ENCODE results near the gene C2orf68. TPM values are rescaled to one million over a fixed set of nuclear protein-coding genes. Genes with fewer than 3 reads are reported as not detected.

Gene C2orf68
- total and polyA plus RNA-seq, 9 of the 15 experiments (the other 6 are each of a cell fraction or from before 2014, with no cell fraction given) = 22.1 to 50.0 (median 31.8) TPM

DNA sequence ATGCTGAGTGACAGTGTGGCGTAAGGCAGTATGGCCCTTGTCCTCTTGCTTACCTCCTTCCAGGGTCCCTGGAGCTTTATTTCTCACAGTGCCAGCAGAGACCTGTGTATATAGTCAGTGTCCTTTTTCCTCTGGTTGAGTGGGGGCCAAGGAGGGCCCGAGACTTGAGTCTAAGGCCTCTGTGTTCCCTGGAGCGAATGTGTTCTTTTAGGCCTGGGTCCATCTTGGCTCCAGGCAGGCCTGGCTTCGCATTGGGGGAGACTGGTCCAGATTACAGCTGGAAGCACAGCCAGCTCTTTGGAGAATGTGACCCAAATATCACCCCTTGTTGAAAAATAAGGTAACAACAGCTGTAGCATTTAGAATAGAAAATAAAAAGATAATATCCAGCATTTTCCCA, 22.7 kb downstream of the C2orf68 start (continued):
- no peak for TF ChIP-seq HNRNPH1 (optimal IDR thresholded peaks at IDR 0.05; ENCODE audit: low read depth, low read length)
- TF ChIP-seq, protein P1, sequence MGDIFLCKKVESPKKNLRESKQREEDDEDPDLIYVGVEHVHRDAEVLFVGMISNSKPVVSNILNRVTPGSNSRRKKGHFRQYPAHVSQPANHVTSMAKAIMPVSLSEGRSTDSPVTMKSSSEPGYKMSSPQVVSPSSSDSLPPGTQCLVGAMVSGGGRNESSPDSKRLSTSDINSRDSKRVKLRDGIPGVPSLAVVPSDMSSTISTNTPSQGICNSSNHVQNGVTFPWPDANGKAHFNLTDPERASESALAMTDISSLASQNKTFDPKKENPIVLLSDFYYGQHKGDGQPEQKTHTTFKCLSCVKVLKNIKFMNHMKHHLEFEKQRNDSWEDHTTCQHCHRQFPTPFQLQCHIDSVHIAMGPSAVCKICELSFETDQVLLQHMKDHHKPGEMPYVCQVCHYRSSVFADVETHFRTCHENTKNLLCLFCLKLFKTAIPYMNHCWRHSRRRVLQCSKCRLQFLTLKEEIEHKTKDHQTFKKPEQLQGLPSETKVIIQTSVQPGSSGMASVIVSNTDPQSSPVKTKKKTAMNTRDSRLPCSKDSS (IDR thresholded peaks at IDR 0.05; ENCODE audit: low read depth, partially characterized antibody) = no peak

GRCh38 chr2:85588645-85589044, 23.2 kb downstream of the C2orf68 start:
- no peaks in the 10 kb centered on the region; the same call in 2 of the 3 replicates for H3K79me2 ChIP-seq (ENCODE audit: control insufficient read depth, insufficient read depth, low read length)
- no peak overlapping the region for H3K4me3 ChIP-seq
- H2AFZ ChIP-seq (ENCODE audit: low read depth, low read length) = no peak overlapping the region
- ChIA-PET POLR2A (interaction anchor here (1.1 to 4.0 kb wide), 5 partner anchors 8 to 50 kb away, joined by 3 to 14 read pairs (median 4); partner anchors contain the start of gene MAT2A), CTCF (ENCODE audit: low intra/inter-chr PET ratio) (no interaction called here)
- H3K4me2 ChIP-seq (ENCODE audit: insufficient read depth, low read length) = no peak overlapping the region; the same call in 1 of the 2 replicates
- DNase-seq (ENCODE audit: extremely low read depth in 1 of 4, low spot score in 3 of 4) = peak in 3 of 4 experiments; percentile 36 to 80 (median 59)
- H3K9me1 ChIP-seq (ENCODE audit: control insufficient read depth, insufficient read depth, low read length) = peaks cover 11% of the 10 kb centered on the region
- in situ Hi-C loops (cut with MboI) (no loop called here), intact Hi-C loops (cut with micrococcal nuclease) (no loop called here)
- no peaks in the 10 kb centered on the region for H3K9me3 ChIP-seq (replicated peaks; ENCODE audit: control insufficient read depth, insufficient read depth, low read depth, low read length)
- WGBS (ENCODE audit: insufficient coverage, low coverage, missing lambda C conversion rate) = 17% methylated on average over 4 of the region's 4 CpGs
- H3K9ac ChIP-seq (ENCODE audit: insufficient read depth in 1 of 2, low read depth in 2 of 2, low read length in 2 of 2) = no peak overlapping the region
- peaks cover 9% of the 10 kb centered on the region; the same call in 2 of the 3 replicates for H3K36me3 ChIP-seq (ENCODE audit: control insufficient read depth, insufficient read depth, low read length)
- ATAC-seq = peak; percentile 5
- FAIRE-seq = peak; percentile 87
- peaks cover 42 to 43% of the 10 kb centered on the region in 2 experiments for H3K4me1 ChIP-seq (replicated peaks in 1 of 2; ENCODE audit: control insufficient read depth in 2 of 2, insufficient read depth in 2 of 2, low read length in 2 of 2)
- H3K27ac ChIP-seq (ENCODE audit: extremely low read depth, low read depth, low read length) = no peak overlapping the region
- no peaks in the 10 kb centered on the region for H4K20me1 ChIP-seq (replicated peaks; ENCODE audit: control insufficient read depth, insufficient read depth, low read length)
- BruUV-seq (replicated peaks) = no TSS peak
- no peaks in the 10 kb centered on the region for H3K27me3 ChIP-seq (ENCODE audit: control insufficient read depth in 2 of 2, insufficient read depth in 2 of 2, low read length in 2 of 2)
- no peak for TF ChIP-seq SNIP1 (IDR thresholded peaks at IDR 0.05; ENCODE audit: low read depth)
- 0 out of 2 replicates have a peak, but pooled peaks have one; percentile 16 for TF ChIP-seq ZNF121 (CRISPR knock-in tag; conservative IDR thresholded peaks at IDR 0.05)
- TF ChIP-seq CREBBP (IDR thresholded peaks at IDR 0.05; ENCODE audit: low read depth, low read length) = no peak
- TF ChIP-seq ETS1 (conservative IDR thresholded peaks at IDR 0.05; ENCODE audit: control insufficient read depth, low read depth, low read length) = no peak
- peak; percentile 89 for TF ChIP-seq CBFA2T2 (conservative IDR thresholded peaks at IDR 0.05)
- TF ChIP-seq NCOR1 (IDR thresholded peaks at IDR 0.05) = peak; percentile 56; the same call in 1 of the 2 replicates
- peak; percentile 68; the same call in 1 of the 2 replicates for TF ChIP-seq ARID1B (IDR thresholded peaks at IDR 0.05)
- TF ChIP-seq KDM1A (IDR thresholded peaks at IDR 0.05) = peak; percentile 70 to 74; a peak in 3 of 4 replicates
- no peak for TF ChIP-seq ZBED1 (IDR thresholded peaks at IDR 0.05)
- no peak for TF ChIP-seq MEF2D (tag; conservative IDR thresholded peaks at IDR 0.05; ENCODE audit: low read depth)
- no peak for TF ChIP-seq RFX7 (CRISPR knock-in tag; IDR thresholded peaks at IDR 0.05)
- TF ChIP-seq CBFA2T3 (IDR thresholded peaks at IDR 0.05) = peak; percentile 94
- no peak for TF ChIP-seq RBM34 (IDR thresholded peaks at IDR 0.05; ENCODE audit: borderline replicate concordance, insufficient read depth, low read length)
- TF ChIP-seq SIRT6 (IDR thresholded peaks at IDR 0.05; ENCODE audit: low read depth, low read length) = no peak
- TF ChIP-seq ZNF280B (CRISPR knock-in tag; IDR thresholded peaks at IDR 0.05) = no peak
- TF ChIP-seq SIN3A (IDR thresholded peaks at IDR 0.05; ENCODE audit: borderline replicate concordance in 2 of 2, control insufficient read depth in 1 of 2, low read depth in 2 of 2, low read length in 2 of 2) = no peak
- no peak for TF ChIP-seq ZC3H11A (IDR thresholded peaks at IDR 0.05; ENCODE audit: low read depth, low read length)
